H9 (cell line): ENCODE measurements around the gene PIP4K2A. TPM values are rescaled to one million over a fixed set of nuclear protein-coding genes. Genes with fewer than 3 reads are reported as not detected.
"Not testable (repeated sequence)": the region's sequence is repeated elsewhere in the genome, so short reads cannot be mapped to it uniquely, and the experiment has no call there.

Source experiments
- DNase-seq: peaks from one replicate; pipeline ENCODE4 v3.0.0-alpha.2; 2017
- H2AFZ ChIP-seq: one replicate; pipeline ENCODE4 v1.6.1; 2013; ENCODE audit warnings: mild to moderate bottlenecking, low read length, control low read depth, moderate library complexity
- H2AK5ac ChIP-seq: 2 replicates; pipeline ENCODE4 v1.6.1; 2013; ENCODE audit warnings: low read length, control low read depth, mixed read lengths; ENCODE audit not compliant: insufficient read length
- H2BK120ac ChIP-seq: one replicate; pipeline ENCODE4 v1.6.1; 2013; ENCODE audit warnings: low read depth, mild to moderate bottlenecking, low read length, control low read depth, inconsistent platforms; ENCODE audit not compliant: poor library complexity, severe bottlenecking
- H2BK12ac ChIP-seq: 2 replicates; pipeline ENCODE4 v1.6.1; 2013; ENCODE audit warnings: low read length, control low read depth, mixed read lengths, low read depth; ENCODE audit not compliant: insufficient read length
- H2BK15ac ChIP-seq: 2 replicates; pipeline ENCODE4 v1.6.1; 2013; ENCODE audit warnings: low read depth, low read length, control low read depth
- H2BK20ac ChIP-seq: one replicate; pipeline ENCODE4 v1.6.1; 2013; ENCODE audit warnings: low read depth, mild to moderate bottlenecking, low read length, control low read depth, inconsistent platforms; ENCODE audit not compliant: poor library complexity, severe bottlenecking
- H2BK5ac ChIP-seq: 2 replicates; pipeline ENCODE4 v1.6.1; 2013; ENCODE audit warnings: low read length, control low read depth, mixed read lengths; ENCODE audit not compliant: insufficient read length
- H3K14ac ChIP-seq: 2 replicates; pipeline ENCODE4 v1.6.1; 2013; ENCODE audit warnings: low read length, control low read depth; ENCODE audit not compliant: insufficient read depth
- H3K18ac ChIP-seq: 2 replicates; pipeline ENCODE4 v1.6.1; 2013; ENCODE audit warnings: low read depth, mild to moderate bottlenecking, mixed read lengths, low read length, control low read depth; ENCODE audit not compliant: insufficient read length
- H3K23ac ChIP-seq: 2 replicates; pipeline ENCODE4 v1.6.1; 2013; ENCODE audit warnings: low read length, control low read depth, mixed read lengths, low read depth; ENCODE audit not compliant: insufficient read length
- H3K23me2 ChIP-seq: 2 replicates; pipeline ENCODE4 v1.6.1; 2013; ENCODE audit warnings: low read depth, mild to moderate bottlenecking, mixed read lengths, low read length, control low read depth; ENCODE audit not compliant: insufficient read length, poor library complexity, severe bottlenecking
- H3K27ac ChIP-seq: 2 replicates; pipeline ENCODE4 v1.5.1; 2013; ENCODE audit warnings: low read length, control low read depth, mixed read lengths, low read depth; ENCODE audit not compliant: insufficient read length
- H3K27me3 ChIP-seq: 2 replicates; pipeline ENCODE4 v1.6.1; 2013; ENCODE audit warnings: low read length, control low read depth, inconsistent platforms; ENCODE audit not compliant: insufficient read depth
- H3K4ac ChIP-seq: 2 replicates; pipeline ENCODE4 v1.6.1; 2013; ENCODE audit warnings: low read depth, mild to moderate bottlenecking, control low read depth, inconsistent platforms, low read length, moderate library complexity
- H3K4me1 ChIP-seq: 2 replicates; pipeline ENCODE4 v1.6.1; 2013; ENCODE audit warnings: low read length, control low read depth, inconsistent platforms; ENCODE audit not compliant: insufficient read depth
- H3K4me2 ChIP-seq: 2 replicates; pipeline ENCODE4 v1.6.1; 2013; ENCODE audit warnings: low read length, control low read depth, mixed read lengths; ENCODE audit not compliant: insufficient read length, insufficient read depth
- H3K56ac ChIP-seq: 2 replicates; pipeline ENCODE4 v1.6.1; 2013; ENCODE audit warnings: low read depth, mild to moderate bottlenecking, mixed read lengths, low read length, control low read depth; ENCODE audit not compliant: insufficient read length
- H3K79me1 ChIP-seq: 2 replicates; pipeline ENCODE4 v1.6.1; 2013; ENCODE audit warnings: low read depth, mild to moderate bottlenecking, moderate library complexity, low read length, control low read depth, inconsistent platforms; ENCODE audit not compliant: insufficient read depth, poor library complexity, severe bottlenecking
- H3K79me2 ChIP-seq: 2 replicates; pipeline ENCODE4 v1.6.1; 2013; ENCODE audit warnings: low read length, control low read depth, inconsistent platforms; ENCODE audit not compliant: insufficient read depth
- H3K9ac ChIP-seq: 2 replicates; pipeline ENCODE4 v1.6.1; 2013; ENCODE audit warnings: low read length, control low read depth, mixed read lengths; ENCODE audit not compliant: insufficient read length; ENCODE audit errors: extremely low read depth
- H3K9me3 ChIP-seq: one replicate; pipeline ENCODE4 v1.6.1; 2013; ENCODE audit warnings: low read depth, low read length, inconsistent platforms; ENCODE audit not compliant: control insufficient read depth
- H3T11ph ChIP-seq: one replicate; pipeline ENCODE4 v1.6.1; 2013; ENCODE audit warnings: mild to moderate bottlenecking, low read length, control low read depth, inconsistent platforms
- H4K20me1 ChIP-seq: one replicate; pipeline ENCODE4 v1.6.1; 2013; ENCODE audit not compliant: control insufficient read depth, insufficient read length, insufficient read depth
- H4K5ac ChIP-seq: 2 replicates; pipeline ENCODE4 v1.6.1; 2013; ENCODE audit warnings: low read depth, mild to moderate bottlenecking, mixed read lengths, low read length, control low read depth; ENCODE audit not compliant: insufficient read length
- H4K8ac ChIP-seq: replicated peaks from 2 replicates; pipeline ENCODE4 v1.6.1; 2013; ENCODE audit warnings: low read length, control low read depth, mixed read lengths, low read depth; ENCODE audit not compliant: insufficient read length
- H4K91ac ChIP-seq: 2 replicates; pipeline ENCODE4 v1.6.1; 2013; ENCODE audit warnings: low read depth, mild to moderate bottlenecking, moderate library complexity, mixed read lengths, low read length, control low read depth; ENCODE audit not compliant: insufficient read length
- H3K27ac Mint-ChIP-seq, 3 experiments: 2 replicates in 2 of 3; 3 replicates in 1 of 3; pipeline ENCODE4 v1.8.0; 2020 to 2021; ENCODE audit warnings: mixed read lengths in 3 of 3, mild to moderate bottlenecking in 1 of 3, moderate library complexity in 1 of 3
- H3K27me3 Mint-ChIP-seq: 2 replicates; pipeline ENCODE4 v1.8.0; 2021; ENCODE audit warnings: low read depth, mild to moderate bottlenecking, moderate library complexity, mixed read lengths
- H3K36me3 Mint-ChIP-seq, 3 experiments: 2 replicates in 2 of 3; 3 replicates in 1 of 3; pipeline ENCODE4 v1.8.0; 2020 to 2021; ENCODE audit warnings: low read depth in 3 of 3, mixed read lengths in 3 of 3; ENCODE audit not compliant: insufficient read depth in 1 of 3
- H3K4me1 Mint-ChIP-seq, 2 experiments: 2 replicates each; pipeline ENCODE4 v1.8.0; 2020; ENCODE audit warnings: mixed read lengths in 2 of 2
- H3K4me3 Mint-ChIP-seq, 2 experiments: 2 replicates in 1 of 2; 3 replicates in 1 of 2; pipeline ENCODE4 v1.8.0; 2020 to 2021; ENCODE audit warnings: mild to moderate bottlenecking in 2 of 2, mixed read lengths in 2 of 2, moderate library complexity in 1 of 2
- H3K9me3 Mint-ChIP-seq, 2 experiments: 2 replicates in 1 of 2; 3 replicates in 1 of 2; pipeline ENCODE4 v1.8.0; 2020; ENCODE audit warnings: mild to moderate bottlenecking in 2 of 2, mixed read lengths in 2 of 2, moderate library complexity in 1 of 2
- WGBS: extraction: QIAGEN DNeasy Blood & Tissue Kit; methylation state at CpG from one replicate; pipeline ENCODE4 v1.1.7; 2013; ENCODE audit warnings: missing lambda C conversion rate, low lambda C conversion rate, mixed read lengths; ENCODE audit not compliant: insufficient read length; ENCODE audit errors: extremely low coverage; 5-methylcytosine and 5-hydroxymethylcytosine counted together
- total RNA-seq: library from RNA; stranded (reverse); gene quantifications from 2 replicates; pipeline ENCODE4 v1.2.1, GENCODE V29; 2021
- TF ChIP-seq, protein P1 (sequence below): fragments of 200-600 bp; sonication (generic); conservative IDR thresholded peaks from 3 replicates; pipeline ENCODE4 v1.8.0; 2021; ENCODE audit warnings: antibody characterized with exemption, mild to moderate bottlenecking

The PIP4K2A gene
- total RNA-seq, 1 experiment from 2014 or later = 33.6 TPM

DNA sequence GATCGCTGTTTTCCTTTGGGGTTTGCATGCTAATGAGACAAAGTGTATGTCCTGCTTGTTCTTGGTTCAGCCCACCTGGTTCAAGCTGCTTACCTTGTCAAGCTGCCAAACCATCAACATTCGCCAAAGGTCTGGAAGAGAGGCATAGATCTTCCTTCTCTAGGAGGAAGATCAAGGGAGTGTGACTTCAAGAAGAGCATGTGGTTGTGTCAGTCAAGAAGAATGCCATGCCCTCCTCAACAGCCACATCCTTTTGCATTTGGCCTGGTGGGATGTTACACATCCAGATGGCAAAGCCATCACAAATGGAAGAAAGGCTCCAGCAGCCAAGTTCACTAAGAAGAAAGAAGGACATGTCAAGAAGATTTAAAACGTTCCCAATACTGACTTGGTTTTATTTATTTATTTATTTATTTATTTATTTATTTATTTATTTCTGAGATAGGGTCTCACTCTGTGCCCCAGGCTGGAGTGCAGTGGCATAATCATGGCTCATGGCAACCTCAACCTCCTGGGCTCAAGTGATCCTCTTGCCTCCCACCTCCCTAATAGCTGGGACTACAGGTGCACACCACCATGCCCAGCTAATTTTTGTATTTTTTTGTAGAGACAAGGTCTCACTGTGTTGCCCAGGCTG, 5.1 kb upstream of the PIP4K2A start:
- Mint-ChIP-seq H3K27me3 (peaks cover 20% of the 10 kb centered on the region), H3K4me3 (no peak overlapping the region), H3K4me1 (peaks cover 14% of the 10 kb centered on the region in 2 experiments), H3K27ac (no peak overlapping the region), H3K36me3 (no peaks in the 10 kb centered on the region), H3K9me3 (no peaks in the 10 kb centered on the region; a peak in 1 of 5 replicates)
- H3K23me2 ChIP-seq = peaks cover 3% of the 10 kb centered on the region
- H4K91ac ChIP-seq = no peak overlapping the region
- no peak overlapping the region for H2BK20ac ChIP-seq
- no peak overlapping the region for H3K27ac ChIP-seq
- no peak overlapping the region for H3K56ac ChIP-seq
- H2BK120ac ChIP-seq = no peak overlapping the region
- no peak overlapping the region for H4K5ac ChIP-seq
- no peak overlapping the region for H4K8ac ChIP-seq
- no peak overlapping the region for H2BK5ac ChIP-seq
- H3K4me1 ChIP-seq = no peaks in the 10 kb centered on the region; the same call in 1 of the 2 replicates
- DNase-seq = no peak
- no peak overlapping the region for H3K18ac ChIP-seq
- no peak overlapping the region for H3K14ac ChIP-seq
- H2AFZ ChIP-seq = no peak overlapping the region
- H3K79me1 ChIP-seq = no peaks in the 10 kb centered on the region
- H4K20me1 ChIP-seq = no peaks in the 10 kb centered on the region
- H3K27me3 ChIP-seq = no peaks in the 10 kb centered on the region; the same call in 1 of the 2 replicates
- no peak overlapping the region for H3K4ac ChIP-seq
- H2BK15ac ChIP-seq = no peak overlapping the region
- H2AK5ac ChIP-seq = no peak overlapping the region
- H3K9me3 ChIP-seq = no peaks in the 10 kb centered on the region
- H3K79me2 ChIP-seq = no peaks in the 10 kb centered on the region
- H2BK12ac ChIP-seq = no peak overlapping the region
- no peak overlapping the region for H3K4me2 ChIP-seq
- WGBS = no CpG with 5 or more reads among the region's 3 CpGs
- TF ChIP-seq, protein P1, sequence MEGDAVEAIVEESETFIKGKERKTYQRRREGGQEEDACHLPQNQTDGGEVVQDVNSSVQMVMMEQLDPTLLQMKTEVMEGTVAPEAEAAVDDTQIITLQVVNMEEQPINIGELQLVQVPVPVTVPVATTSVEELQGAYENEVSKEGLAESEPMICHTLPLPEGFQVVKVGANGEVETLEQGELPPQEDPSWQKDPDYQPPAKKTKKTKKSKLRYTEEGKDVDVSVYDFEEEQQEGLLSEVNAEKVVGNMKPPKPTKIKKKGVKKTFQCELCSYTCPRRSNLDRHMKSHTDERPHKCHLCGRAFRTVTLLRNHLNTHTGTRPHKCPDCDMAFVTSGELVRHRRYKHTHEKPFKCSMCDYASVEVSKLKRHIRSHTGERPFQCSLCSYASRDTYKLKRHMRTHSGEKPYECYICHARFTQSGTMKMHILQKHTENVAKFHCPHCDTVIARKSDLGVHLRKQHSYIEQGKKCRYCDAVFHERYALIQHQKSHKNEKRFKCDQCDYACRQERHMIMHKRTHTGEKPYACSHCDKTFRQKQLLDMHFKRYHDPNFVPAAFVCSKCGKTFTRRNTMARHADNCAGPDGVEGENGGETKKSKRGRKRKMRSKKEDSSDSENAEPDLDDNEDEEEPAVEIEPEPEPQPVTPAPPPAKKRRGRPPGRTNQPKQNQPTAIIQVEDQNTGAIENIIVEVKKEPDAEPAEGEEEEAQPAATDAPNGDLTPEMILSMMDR = no peak
- no peak overlapping the region for H3K9ac ChIP-seq
- no peak overlapping the region for H3T11ph ChIP-seq
- no peak overlapping the region for H3K23ac ChIP-seq

DNA sequence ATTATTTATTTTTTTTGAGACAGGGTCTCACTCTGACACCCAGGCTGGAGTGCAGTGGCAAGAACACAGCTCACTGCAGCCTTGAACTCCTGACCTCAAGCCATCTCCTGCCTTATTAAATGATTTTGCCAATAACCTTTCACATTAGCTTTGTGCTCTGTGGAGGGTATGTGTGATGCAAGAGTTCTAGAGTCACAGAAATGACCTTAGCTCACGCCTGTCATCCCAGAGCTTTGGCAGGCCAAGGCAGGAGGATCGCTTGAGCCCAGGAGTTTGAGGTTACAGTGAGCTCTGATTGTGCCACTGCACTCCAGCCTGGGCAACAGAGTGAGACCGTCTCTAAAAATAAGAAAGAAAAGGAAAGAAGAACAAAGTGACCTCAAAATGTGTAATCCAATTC, 4.3 kb upstream of the PIP4K2A start:
- not testable (repeated sequence) for H3K27ac ChIP-seq, DNase-seq, H3K23me2 ChIP-seq, H3K9ac ChIP-seq, H3K56ac ChIP-seq, H2BK5ac ChIP-seq, H3K36me3 Mint-ChIP-seq, H3K9me3 ChIP-seq, H3K79me1 ChIP-seq, H3K4me3 Mint-ChIP-seq, H2AFZ ChIP-seq, H3K18ac ChIP-seq, H4K5ac ChIP-seq, H3K27ac Mint-ChIP-seq, H4K8ac ChIP-seq, H2BK12ac ChIP-seq, H3K4me1 ChIP-seq, H4K20me1 ChIP-seq, H2BK20ac ChIP-seq, H3K79me2 ChIP-seq, H3K23ac ChIP-seq, H3K4ac ChIP-seq, H3K9me3 Mint-ChIP-seq, H2AK5ac ChIP-seq, H3T11ph ChIP-seq, H3K14ac ChIP-seq, H4K91ac ChIP-seq, H2BK120ac ChIP-seq, H2BK15ac ChIP-seq, H3K27me3 ChIP-seq, H3K4me2 ChIP-seq
- H3K27me3 Mint-ChIP-seq = peaks cover 20% of the 10 kb centered on the region
- peaks cover 14% of the 10 kb centered on the region in 2 experiments for H3K4me1 Mint-ChIP-seq
- no CpG with 5 or more reads among the region's 3 CpGs for WGBS
